GM19023 (cell line): ENCODE measurements around the gene NEB.
"Not testable (repeated sequence)": the region's sequence is repeated elsewhere in the genome, so short reads cannot be mapped to it uniquely, and the experiment has no call there.

Experiments used
- ATAC-seq: cut with Tn5 transposase; IDR thresholded peaks from one replicate; pipeline ENCODE4 v1.9.1; 2021; ENCODE audit warnings: mild to moderate bottlenecking, moderate library complexity; ENCODE audit not compliant: unreplicated experiment

Gene NEB

GRCh38 chr2:151708788-151709187 lies 25.5 kb downstream of the NEB start:
- ATAC-seq: no peak

- no peak for ATAC-seq
Observed at GRCh38 chr2:151707857-151708256, 26.4 kb downstream of the NEB start.

- not testable (repeated sequence) for ATAC-seq
Observed at GRCh38 chr2:151704480-151704961, 29.8 kb downstream of the NEB start.

GRCh38 chr2:151698134-151698533 lies 36.1 kb downstream of the NEB start:
- not testable (repeated sequence) for ATAC-seq

GRCh38 chr2:151695778-151696177 lies 38.5 kb downstream of the NEB start:
- ATAC-seq: no peak

- ATAC-seq: no peak
Observed at GRCh38 chr2:151691631-151692030, 42.6 kb downstream of the NEB start.

GRCh38 chr2:151688719-151689118 lies 45.6 kb downstream of the NEB start:
- no peak for ATAC-seq

- ATAC-seq: no peak
Observed at GRCh38 chr2:151682459-151683003, 51.7 kb downstream of the NEB start.

GRCh38 chr2:151681051-151681450 lies 53.2 kb downstream of the NEB start:
- ATAC-seq: no peak

- ATAC-seq: no peak
Observed at GRCh38 chr2:151679994-151680393, 54.3 kb downstream of the NEB start.

- ATAC-seq: no peak
Observed at GRCh38 chr2:151678849-151679248, 55.4 kb downstream of the NEB start.

- ATAC-seq: no peak
Observed at GRCh38 chr2:151673016-151673415, 61.3 kb downstream of the NEB start.

- ATAC-seq: no peak
Observed at GRCh38 chr2:151672277-151672676, 62.0 kb downstream of the NEB start.

GRCh38 chr2:151670846-151671597 lies 63.3 kb downstream of the NEB start:
- no peak for ATAC-seq

- ATAC-seq: no peak
Observed at GRCh38 chr2:151670346-151670745, 63.9 kb downstream of the NEB start.

- no peak for ATAC-seq
Observed at GRCh38 chr2:151669585-151670081, 64.6 kb downstream of the NEB start.

- no peak for ATAC-seq
Observed at GRCh38 chr2:151668737-151669136, 65.5 kb downstream of the NEB start.

GRCh38 chr2:151665959-151666358 lies 68.3 kb downstream of the NEB start:
- no peak for ATAC-seq

- no peak for ATAC-seq
Observed at GRCh38 chr2:151664520-151664919, 69.8 kb downstream of the NEB start.

- no peak for ATAC-seq
Observed at GRCh38 chr2:151661625-151662024, 72.7 kb downstream of the NEB start.

GRCh38 chr2:151658081-151658480 lies 76.2 kb downstream of the NEB start:
- no peak for ATAC-seq

GRCh38 chr2:151657667-151658076 lies 76.6 kb downstream of the NEB start:
- ATAC-seq: no peak
